ENCODE data around the gene BAD.
"Not testable (repeated sequence)": the region's sequence is repeated elsewhere in the genome, so short reads cannot be mapped to it uniquely, and the experiment has no call there.

BAD gene

GRCh38 chr11:64327375-64327774 lies 42.9 kb upstream of the BAD start:
- DNase-seq = no peak

GRCh38 chr11:64324692-64325469 lies 40.4 kb upstream of the BAD start:
- no peak overlapping the region for H3K4me3 Mint-ChIP-seq
- H3K27me3 Mint-ChIP-seq (ENCODE audit: low read depth, poor library complexity) = peaks cover 3% of the 10 kb centered on the region
- peaks cover 11% of the 10 kb centered on the region for H3K36me3 Mint-ChIP-seq (ENCODE audit: low read depth)
- peaks cover 37% of the 10 kb centered on the region for H3K4me1 Mint-ChIP-seq
- H3K9me3 Mint-ChIP-seq = no peaks in the 10 kb centered on the region
- H3K27ac Mint-ChIP-seq = no peak overlapping the region
- no peak for TF ChIP-seq CTCF (IDR thresholded peaks at IDR 0.05)
- no peak for DNase-seq

More at GRCh38 chr11:64327375-64327774, 42.9 kb upstream of the BAD start:
- H3K4me1 Mint-ChIP-seq = peaks cover 33% of the 10 kb centered on the region
- no peaks in the 10 kb centered on the region for H3K9me3 Mint-ChIP-seq
- no peak for TF ChIP-seq CTCF (IDR thresholded peaks at IDR 0.05)
- no peaks in the 10 kb centered on the region for H3K36me3 Mint-ChIP-seq (ENCODE audit: low read depth)
- H3K4me3 Mint-ChIP-seq = no peak overlapping the region
- H3K27ac Mint-ChIP-seq = no peak overlapping the region
- H3K27me3 Mint-ChIP-seq (ENCODE audit: low read depth, poor library complexity) = peaks cover 3% of the 10 kb centered on the region

- H3K4me1 Mint-ChIP-seq = peaks cover 37% of the 10 kb centered on the region
- H3K4me3 Mint-ChIP-seq; H3K27ac Mint-ChIP-seq; H3K9me3 Mint-ChIP-seq; H3K27me3 Mint-ChIP-seq (ENCODE audit: low read depth, poor library complexity); DNase-seq: not testable (repeated sequence)
- peaks cover 11% of the 10 kb centered on the region for H3K36me3 Mint-ChIP-seq (ENCODE audit: low read depth)
These were observed 39.5 kb upstream of the BAD start for GRCh38 chr11:64323984-64324383.

GRCh38 chr11:64323373-64323772 lies 38.9 kb upstream of the BAD start:
- no peak for DNase-seq
- Mint-ChIP-seq H3K4me1 (peaks cover 38% of the 10 kb centered on the region), H3K27ac (peak overlapping the region; percentile 74), H3K4me3 (no peak overlapping the region), H3K27me3 (ENCODE audit: low read depth, poor library complexity) (peaks cover 3% of the 10 kb centered on the region), H3K36me3 (ENCODE audit: low read depth) (peaks cover 11% of the 10 kb centered on the region), H3K9me3 (no peaks in the 10 kb centered on the region)
- no peak for TF ChIP-seq CTCF (IDR thresholded peaks at IDR 0.05)

- peaks cover 1% of the 10 kb centered on the region for H3K27me3 Mint-ChIP-seq (ENCODE audit: low read depth, poor library complexity)
- no peak overlapping the region for H3K27ac Mint-ChIP-seq
- peaks cover 11% of the 10 kb centered on the region for H3K36me3 Mint-ChIP-seq (ENCODE audit: low read depth)
- TF ChIP-seq CTCF (IDR thresholded peaks at IDR 0.05) = no peak
- H3K4me3 Mint-ChIP-seq = no peak overlapping the region
- H3K4me1 Mint-ChIP-seq = peaks cover 38% of the 10 kb centered on the region
- DNase-seq = no peak
- H3K9me3 Mint-ChIP-seq = no peaks in the 10 kb centered on the region
These were observed 38.4 kb upstream of the BAD start for GRCh38 chr11:64322925-64323260.

- no peak for DNase-seq
- H3K4me1 Mint-ChIP-seq = peaks cover 46% of the 10 kb centered on the region
- H3K36me3 Mint-ChIP-seq (ENCODE audit: low read depth) = peaks cover 11% of the 10 kb centered on the region
- no peak overlapping the region for H3K4me3 Mint-ChIP-seq
- no peaks in the 10 kb centered on the region for H3K9me3 Mint-ChIP-seq
- no peaks in the 10 kb centered on the region for H3K27me3 Mint-ChIP-seq (ENCODE audit: low read depth, poor library complexity)
- H3K27ac Mint-ChIP-seq = no peak overlapping the region
- no peak for TF ChIP-seq CTCF (IDR thresholded peaks at IDR 0.05)
These were observed 37.1 kb upstream of the BAD start for GRCh38 chr11:64321533-64321932.

Measured in nephron progenitor cell (in vitro differentiated cells).